LNCaP clone FGC (cell line): ENCODE data around the gene MYO1H.

Source experiments
- DNase-seq: peaks from one replicate; pipeline ENCODE4 v3.0.0-alpha.2; 2011; ENCODE audit warnings: low read depth
- H3K4me3 ChIP-seq: 2 replicates; pipeline ENCODE4 v1.5.1; 2011; ENCODE audit warnings: mild to moderate bottlenecking, low read depth, low read length, control low read depth
- TF ChIP-seq, protein P1 (sequence below): IDR thresholded peaks from 2 replicates; pipeline ENCODE4 v1.5.1; 2012; ENCODE audit warnings: mild to moderate bottlenecking; ENCODE audit not compliant: control insufficient read depth, insufficient read depth; ENCODE audit errors: extremely low read depth

MYO1H gene

DNA sequence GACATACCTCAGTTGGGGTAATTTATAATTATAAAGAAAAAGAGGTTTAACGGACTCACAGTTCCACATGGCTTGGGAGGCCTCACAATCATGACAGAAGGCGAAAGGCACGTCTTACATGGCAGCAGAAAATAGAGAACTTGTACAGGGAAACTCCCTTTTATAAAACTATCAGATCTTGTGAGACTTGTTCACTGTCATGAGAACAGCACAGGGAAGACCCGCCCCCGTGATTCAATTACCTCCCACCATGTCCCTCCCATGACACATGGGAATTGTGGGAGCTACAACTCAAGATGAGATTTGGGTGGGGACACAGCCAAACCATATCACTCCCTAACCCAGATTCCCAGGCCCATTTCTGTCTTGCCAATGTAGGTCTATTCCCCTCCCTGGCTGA, 22.1 kb downstream of the MYO1H start:
- H3K4me3 ChIP-seq = no peak overlapping the region
- DNase-seq = no peak
- TF ChIP-seq, protein P1, sequence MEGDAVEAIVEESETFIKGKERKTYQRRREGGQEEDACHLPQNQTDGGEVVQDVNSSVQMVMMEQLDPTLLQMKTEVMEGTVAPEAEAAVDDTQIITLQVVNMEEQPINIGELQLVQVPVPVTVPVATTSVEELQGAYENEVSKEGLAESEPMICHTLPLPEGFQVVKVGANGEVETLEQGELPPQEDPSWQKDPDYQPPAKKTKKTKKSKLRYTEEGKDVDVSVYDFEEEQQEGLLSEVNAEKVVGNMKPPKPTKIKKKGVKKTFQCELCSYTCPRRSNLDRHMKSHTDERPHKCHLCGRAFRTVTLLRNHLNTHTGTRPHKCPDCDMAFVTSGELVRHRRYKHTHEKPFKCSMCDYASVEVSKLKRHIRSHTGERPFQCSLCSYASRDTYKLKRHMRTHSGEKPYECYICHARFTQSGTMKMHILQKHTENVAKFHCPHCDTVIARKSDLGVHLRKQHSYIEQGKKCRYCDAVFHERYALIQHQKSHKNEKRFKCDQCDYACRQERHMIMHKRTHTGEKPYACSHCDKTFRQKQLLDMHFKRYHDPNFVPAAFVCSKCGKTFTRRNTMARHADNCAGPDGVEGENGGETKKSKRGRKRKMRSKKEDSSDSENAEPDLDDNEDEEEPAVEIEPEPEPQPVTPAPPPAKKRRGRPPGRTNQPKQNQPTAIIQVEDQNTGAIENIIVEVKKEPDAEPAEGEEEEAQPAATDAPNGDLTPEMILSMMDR = no peak

DNA sequence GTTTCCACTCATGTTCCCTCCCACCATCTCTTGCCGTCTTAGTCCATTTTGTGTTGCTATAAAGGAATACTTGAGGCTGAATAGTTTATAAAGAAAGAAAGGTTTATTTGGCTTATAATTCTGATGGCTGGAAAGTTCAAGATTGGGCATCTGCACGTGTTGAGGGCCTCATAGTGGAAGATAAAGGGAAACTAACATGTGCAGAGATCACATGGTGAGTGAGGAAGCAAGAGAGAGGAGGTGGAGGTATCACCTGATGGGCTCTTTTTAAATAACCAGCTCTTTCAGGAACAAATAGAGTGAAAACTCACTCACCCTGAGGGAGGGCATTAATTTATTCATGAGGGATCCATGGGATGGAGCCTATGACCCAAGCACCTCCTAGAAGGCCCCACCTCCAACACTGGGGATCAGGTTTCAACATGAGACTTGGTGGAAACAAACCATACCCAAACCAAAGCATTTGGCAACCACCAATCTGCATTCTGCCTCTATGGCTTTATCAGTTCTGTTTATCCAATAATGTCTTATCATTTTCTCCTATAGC, 29.5 kb downstream of the MYO1H start:
- TF ChIP-seq, protein P1 = no peak
- no peak overlapping the region for H3K4me3 ChIP-seq
- no peak for DNase-seq

DNA sequence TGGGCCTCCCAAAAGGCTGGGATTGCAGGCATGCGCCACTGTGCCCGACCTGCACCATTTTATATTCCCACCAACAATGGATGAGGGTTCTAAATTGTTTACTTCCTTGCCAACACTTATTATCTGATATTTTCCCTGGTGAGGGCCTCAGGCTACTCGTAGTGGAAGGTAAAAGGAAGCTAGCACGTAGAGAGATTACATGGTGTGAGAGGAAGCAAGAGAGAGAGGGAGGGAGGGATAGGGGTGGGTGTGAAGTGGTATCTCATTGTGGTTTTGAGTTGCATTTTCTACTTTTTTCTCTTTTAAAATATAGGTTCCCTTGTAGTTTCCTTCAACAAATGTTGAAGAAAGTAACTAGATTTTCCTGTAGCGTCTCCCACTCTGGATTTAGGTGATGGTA, 30.9 kb downstream of the MYO1H start:
- DNase-seq = no peak
- TF ChIP-seq, protein P1 = no peak
- H3K4me3 ChIP-seq = no peak overlapping the region

DNA sequence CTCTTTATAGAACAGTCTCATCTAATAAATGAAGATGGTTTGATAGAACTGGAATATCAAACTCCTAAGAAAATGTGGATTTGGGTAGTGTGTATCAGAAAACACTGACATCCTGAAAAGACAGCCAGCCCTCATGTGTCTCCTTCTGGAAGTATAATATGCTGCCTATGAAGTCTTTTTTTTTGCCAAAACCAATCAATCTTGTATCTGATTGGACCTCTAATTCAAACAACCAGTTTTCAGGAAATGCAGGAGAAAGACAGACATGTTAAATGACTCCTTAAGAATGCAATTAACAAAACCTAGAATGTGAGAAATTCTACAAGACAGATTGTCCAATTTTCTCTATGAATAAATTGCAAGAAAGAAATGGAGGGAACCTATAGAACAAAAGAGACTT, 34.3 kb downstream of the MYO1H start:
- TF ChIP-seq, protein P1 = no peak
- DNase-seq = no peak
- H3K4me3 ChIP-seq = no peak overlapping the region

DNA sequence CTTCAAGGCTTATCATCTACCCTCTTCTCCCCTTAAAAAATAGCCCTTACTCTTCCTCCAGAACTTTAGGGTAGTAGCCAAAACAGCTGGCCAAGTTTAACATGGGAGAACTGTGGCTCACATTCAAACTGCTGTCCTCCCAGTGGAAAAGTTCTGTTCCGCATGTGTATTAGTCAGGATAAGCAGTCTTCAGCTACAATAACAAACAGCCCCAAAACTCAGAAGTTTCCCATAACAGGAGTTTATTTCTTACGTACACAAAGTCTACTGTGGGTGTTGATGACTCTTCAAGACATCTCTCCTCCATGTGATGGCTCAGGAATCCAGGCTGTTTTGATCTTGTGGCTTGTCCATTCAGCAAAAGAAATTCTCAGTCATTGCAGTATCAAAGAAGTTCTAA, 35.5 kb downstream of the MYO1H start:
- DNase-seq = no peak
- TF ChIP-seq, protein P1 = no peak
- no peak overlapping the region for H3K4me3 ChIP-seq

DNA sequence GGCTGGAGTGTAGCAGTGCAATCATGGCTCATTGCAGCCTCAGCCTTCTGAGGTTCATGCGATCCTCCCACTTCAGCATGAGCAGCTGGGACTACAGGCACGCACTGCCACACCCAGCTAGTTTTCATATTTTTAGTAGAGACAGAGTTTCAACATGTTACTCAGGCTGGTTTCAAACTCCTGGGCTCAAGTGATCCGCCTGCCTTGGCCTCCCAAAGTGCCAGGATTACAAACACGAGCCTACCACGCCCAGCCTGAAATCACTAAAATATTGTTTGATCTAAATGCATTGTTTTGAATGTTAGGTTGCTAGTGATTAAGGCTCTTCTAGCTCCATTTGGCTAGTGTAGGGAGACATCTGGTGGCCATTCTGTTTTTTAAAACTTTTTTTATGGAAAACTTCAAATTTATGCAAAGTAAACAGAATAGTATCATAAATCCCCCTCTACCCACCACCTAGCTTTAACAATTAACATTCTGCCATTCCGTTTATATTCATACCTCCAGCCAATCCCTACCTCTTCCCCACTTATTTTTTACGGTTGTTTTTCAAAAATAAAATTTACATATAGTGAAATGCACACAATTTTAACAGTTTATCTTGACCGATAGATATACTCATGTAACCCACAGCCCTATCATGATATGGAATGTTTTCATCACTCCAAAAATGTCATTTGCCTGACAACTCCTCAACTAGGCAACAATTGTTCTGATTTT, 37.8 kb downstream of the MYO1H start:
- DNase-seq = no peak
- TF ChIP-seq, protein P1 = peak; percentile 47
- H3K4me3 ChIP-seq = no peak overlapping the region

DNA sequence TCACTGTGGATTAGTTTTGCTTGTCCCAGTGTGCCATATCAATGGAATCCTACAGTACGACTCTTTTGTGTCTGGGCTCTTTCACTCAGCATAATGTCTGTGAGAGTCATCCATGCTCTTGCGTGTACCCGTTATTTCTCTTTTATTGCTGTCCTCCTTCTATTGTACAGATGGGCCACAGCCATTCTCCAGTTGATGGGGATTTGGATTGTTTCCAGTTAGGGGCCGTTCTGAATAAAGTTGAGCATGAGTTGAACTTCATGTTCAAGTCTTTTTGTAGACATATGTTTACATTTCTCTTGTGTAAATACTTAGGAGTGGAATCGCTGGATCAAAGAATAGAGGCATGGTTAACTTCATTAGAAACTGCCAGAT, 38.3 kb downstream of the MYO1H start:
- TF ChIP-seq, protein P1 = no peak
- H3K4me3 ChIP-seq = no peak overlapping the region
- DNase-seq = no peak
